Measurements from ENCODE around the gene RET.

Gene RET

GRCh38 chr10:43174969-43175368 is 98.1 kb downstream of the RET start:
- no peak for DNase-seq (ENCODE audit: low read depth)
- no peak for TF ChIP-seq MYC (IDR thresholded peaks at IDR 0.05; ENCODE audit: low read depth, low read length)
- TF ChIP-seq CTCF (IDR thresholded peaks at IDR 0.05; ENCODE audit: low read depth, low read length): no peak
- no peak for TF ChIP-seq MAX (IDR thresholded peaks at IDR 0.05; ENCODE audit: low read depth, low read length)
- no peak for TF ChIP-seq POLR2A (IDR thresholded peaks at IDR 0.05; ENCODE audit: extremely low read depth, insufficient read length)
- no peak overlapping the region for H3K4me3 ChIP-seq (ENCODE audit: low read depth, low read length)

DNA sequence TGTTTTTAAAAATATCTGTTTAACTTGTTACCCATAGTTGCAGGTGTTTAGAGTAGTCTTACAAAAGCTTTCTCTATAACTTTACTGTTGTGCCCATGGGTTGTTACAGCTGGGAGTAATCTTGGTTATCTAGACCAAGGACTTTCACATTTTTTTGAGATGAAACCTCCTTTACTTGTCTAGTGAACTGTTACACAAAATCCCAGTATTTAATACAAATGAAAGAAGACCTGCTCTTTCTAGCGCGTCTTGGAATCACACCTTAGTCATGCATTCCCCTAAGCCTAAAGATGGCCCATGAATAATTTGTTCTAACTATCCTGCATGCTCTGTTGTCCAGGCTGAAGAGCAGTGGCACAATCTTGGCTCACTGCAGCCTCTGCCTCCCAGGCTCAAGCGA is 99.4 kb downstream of the RET start:
- TF ChIP-seq MAX (IDR thresholded peaks at IDR 0.05; ENCODE audit: low read depth, low read length): no peak
- no peak for TF ChIP-seq CTCF (IDR thresholded peaks at IDR 0.05; ENCODE audit: low read depth, low read length)
- no peak for TF ChIP-seq MYC (IDR thresholded peaks at IDR 0.05; ENCODE audit: low read depth, low read length)
- TF ChIP-seq POLR2A (IDR thresholded peaks at IDR 0.05; ENCODE audit: extremely low read depth, insufficient read length): no peak
- no peak overlapping the region for H3K4me3 ChIP-seq (ENCODE audit: low read depth, low read length)
- DNase-seq (ENCODE audit: low read depth): no peak

GRCh38 chr10:43177595-43177994 is 100.7 kb downstream of the RET start:
- TF ChIP-seq MYC (IDR thresholded peaks at IDR 0.05; ENCODE audit: low read depth, low read length): no peak
- no peak overlapping the region for H3K4me3 ChIP-seq (ENCODE audit: low read depth, low read length)
- DNase-seq (ENCODE audit: low read depth): no peak

Data from NB4 (cell line).